OCI-LY7 (cell line): ENCODE data around the gene LRRC18. TPM values are rescaled to one million over a fixed set of nuclear protein-coding genes. Genes with fewer than 3 reads are reported as not detected.

Source experiments
- BruUV-seq: library from RNA; stranded (reverse); fragments of 400-500 nt; replicated peaks from 2 replicates; lab custom pipeline; 2021; lab: Mats Ljungman, UMichigan
- CTCF ChIA-PET: fragments of 300-600 bp; sonication (Branson Sonifier 250); formaldehyde crosslinking; loops from one replicate; lab custom pipeline; 2022; ENCODE audit warnings: antibody characterized with exemption; ENCODE audit not compliant: unreplicated experiment; lab: Charles Lee
- POLR2A ChIA-PET: fragments of 300-600 bp; sonication (Branson Sonifier 250); formaldehyde crosslinking; loops from one replicate; lab custom pipeline; 2022; ENCODE audit warnings: antibody characterized with exemption; lab: Charles Lee
- DNase-seq: peaks from one replicate; pipeline ENCODE4 v3.0.0-alpha.2; 2015; ENCODE audit warnings: low spot score
- H2AFZ ChIP-seq: fragments of 200-600 bp; sonication (generic), shearing (Covaris generic); 2 replicates; pipeline ENCODE4 v1.6.1; 2014; ENCODE audit warnings: mild to moderate bottlenecking, antibody characterized with exemption, low read length, moderate library complexity
- H3K27ac ChIP-seq: fragments of 200-600 bp; sonication (generic); 2 replicates; pipeline ENCODE4 v1.5.1; 2014; ENCODE audit warnings: mixed run types, low read depth, mild to moderate bottlenecking, moderate library complexity, low read length, inconsistent platforms; ENCODE audit not compliant: poor library complexity, severe bottlenecking
- H3K36me3 ChIP-seq: fragments of 200-600 bp; sonication (generic); 2 replicates; pipeline ENCODE4 v1.6.1; 2014; ENCODE audit warnings: mild to moderate bottlenecking, antibody characterized with exemption, low read length, moderate library complexity, mixed read lengths; ENCODE audit not compliant: insufficient read depth
- H3K4me1 ChIP-seq: fragments of 200-600 bp; sonication (generic); 2 replicates; pipeline ENCODE4 v1.5.1; 2014; ENCODE audit warnings: mild to moderate bottlenecking, low read length; ENCODE audit not compliant: insufficient read depth, poor library complexity, severe bottlenecking
- H3K4me2 ChIP-seq: fragments of 200-600 bp; sonication (generic); 2 replicates; pipeline ENCODE4 v1.6.1; 2014; ENCODE audit warnings: mild to moderate bottlenecking, low read length
- H3K4me3 ChIP-seq: fragments of 200-600 bp; sonication (generic); 2 replicates; pipeline ENCODE4 v1.5.1; 2014; ENCODE audit warnings: mild to moderate bottlenecking, low read depth, low read length; ENCODE audit not compliant: poor library complexity, severe bottlenecking
- H3K79me2 ChIP-seq: fragments of 200-600 bp; sonication (generic); 2 replicates; pipeline ENCODE4 v1.6.1; 2016; ENCODE audit warnings: low read depth, mild to moderate bottlenecking, low read length, moderate library complexity, mixed read lengths; ENCODE audit not compliant: insufficient read depth
- H3K9me2 ChIP-seq: fragments of 200-600 bp; sonication (generic); 2 replicates; pipeline ENCODE4 v1.6.1; 2016; ENCODE audit warnings: mild to moderate bottlenecking, low read length, mixed read lengths; ENCODE audit not compliant: insufficient read depth
- H3K9me3 ChIP-seq: fragments of 200-600 bp; sonication (generic); 2 replicates; pipeline ENCODE4 v1.6.1; 2014; ENCODE audit warnings: mild to moderate bottlenecking, mixed run types, low read length, mixed read lengths
- H4K20me1 ChIP-seq: fragments of 200-600 bp; sonication (generic); 2 replicates; pipeline ENCODE4 v1.6.1; 2014; ENCODE audit warnings: mild to moderate bottlenecking, antibody characterized with exemption, low read length, moderate library complexity, mixed read lengths; ENCODE audit not compliant: insufficient read depth
- EZH2phosphoT487 ChIP-seq: fragments of 200-600 bp; sonication (generic); IDR thresholded peaks from 2 replicates; pipeline ENCODE4 v1.6.1; 2018; ENCODE audit warnings: low read depth, borderline replicate concordance, mild to moderate bottlenecking, mixed run types, antibody characterized with exemption, low read length, moderate library complexity, mixed read lengths
- intact Hi-C: fragments of 100-400 bp; cut with micrococcal nuclease; formaldehyde crosslinking; loops from one replicate; pipeline ENCODE4 v1.10.0; 2022; ENCODE audit not compliant: unreplicated experiment
- total RNA-seq, 2 experiments: library from RNA; depleted of rRNA in 1 of 2; stranded (reverse); fragments of >200 nt in 1 of 2; shearing (Covaris generic) in 1 of 2; gene quantifications; 2 replicates each; pipeline ENCODE4 v1.2.3, GENCODE V29; 2014 to 2022
- TF ChIP-seq, protein P1 (sequence below): fragments of 200-600 bp; sonication (generic); conservative IDR thresholded peaks from 2 replicates; pipeline ENCODE4 v1.5.1; 2014; ENCODE audit warnings: mild to moderate bottlenecking, antibody characterized with exemption, low read length, moderate library complexity, mixed read lengths

The LRRC18 gene
- total RNA-seq, 2 experiments from 2014 or later: not detected

DNA sequence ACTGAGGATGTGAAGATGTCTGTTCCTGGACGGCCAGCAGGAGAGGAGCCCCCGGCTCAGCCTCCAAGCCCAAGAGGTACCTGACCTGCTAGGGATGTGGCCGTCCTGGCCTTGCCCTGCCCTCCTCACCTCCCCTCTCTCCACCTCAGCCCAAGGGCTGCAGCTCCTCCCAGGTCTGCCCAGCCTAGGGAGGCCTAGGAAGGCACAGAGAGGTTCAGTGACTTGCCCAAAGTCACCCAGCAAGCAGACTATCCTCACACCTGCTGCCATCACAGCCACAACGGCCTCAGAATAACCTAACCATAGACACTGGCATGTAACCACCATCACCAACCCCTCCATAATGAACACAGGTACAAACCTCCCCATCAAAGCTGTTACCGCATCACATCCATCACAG lies 38.7 kb upstream of the LRRC18 start:
- no TSS peak for BruUV-seq

DNA sequence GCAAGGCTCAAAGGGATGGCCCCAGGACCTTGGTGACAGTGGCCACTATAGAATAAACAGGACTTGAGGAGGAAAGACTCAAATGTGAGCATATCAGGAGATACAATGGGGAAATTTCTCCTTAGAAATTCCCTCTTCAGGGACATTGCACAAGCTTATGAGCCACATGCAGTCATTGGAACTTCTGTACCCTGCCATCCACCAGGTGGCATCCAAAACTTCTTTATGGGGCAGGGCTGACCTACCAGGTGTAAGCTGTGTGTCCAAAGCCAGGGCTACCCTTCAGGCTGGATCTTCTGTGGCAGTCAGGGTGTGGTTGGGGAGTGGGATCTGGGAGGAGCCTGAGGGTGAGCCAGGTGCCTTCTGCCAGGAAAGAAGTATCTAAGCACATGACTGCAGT lies 36.6 kb upstream of the LRRC18 start:
- intact Hi-C loops: no loop called here
- peaks cover 67% of the 10 kb centered on the region for H3K36me3 ChIP-seq
- no peaks in the 10 kb centered on the region for H4K20me1 ChIP-seq
- no peak overlapping the region for H3K27ac ChIP-seq
- no peaks in the 10 kb centered on the region for H3K9me3 ChIP-seq
- POLR2A ChIA-PET: no interaction called here
- TF ChIP-seq, protein P1, sequence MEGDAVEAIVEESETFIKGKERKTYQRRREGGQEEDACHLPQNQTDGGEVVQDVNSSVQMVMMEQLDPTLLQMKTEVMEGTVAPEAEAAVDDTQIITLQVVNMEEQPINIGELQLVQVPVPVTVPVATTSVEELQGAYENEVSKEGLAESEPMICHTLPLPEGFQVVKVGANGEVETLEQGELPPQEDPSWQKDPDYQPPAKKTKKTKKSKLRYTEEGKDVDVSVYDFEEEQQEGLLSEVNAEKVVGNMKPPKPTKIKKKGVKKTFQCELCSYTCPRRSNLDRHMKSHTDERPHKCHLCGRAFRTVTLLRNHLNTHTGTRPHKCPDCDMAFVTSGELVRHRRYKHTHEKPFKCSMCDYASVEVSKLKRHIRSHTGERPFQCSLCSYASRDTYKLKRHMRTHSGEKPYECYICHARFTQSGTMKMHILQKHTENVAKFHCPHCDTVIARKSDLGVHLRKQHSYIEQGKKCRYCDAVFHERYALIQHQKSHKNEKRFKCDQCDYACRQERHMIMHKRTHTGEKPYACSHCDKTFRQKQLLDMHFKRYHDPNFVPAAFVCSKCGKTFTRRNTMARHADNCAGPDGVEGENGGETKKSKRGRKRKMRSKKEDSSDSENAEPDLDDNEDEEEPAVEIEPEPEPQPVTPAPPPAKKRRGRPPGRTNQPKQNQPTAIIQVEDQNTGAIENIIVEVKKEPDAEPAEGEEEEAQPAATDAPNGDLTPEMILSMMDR: peak; percentile 72
- TF ChIP-seq EZH2phosphoT487: no peak
- no peak overlapping the region for H3K4me3 ChIP-seq
- CTCF ChIA-PET: interaction anchor here (0.5 to 0.9 kb wide), 2 partner anchors 188 to 314 kb away, joined by 3 read pairs; no protein-coding TSS in a partner anchor
- no peak overlapping the region for H3K4me2 ChIP-seq
- H3K9me2 ChIP-seq: no peaks in the 10 kb centered on the region
- H3K79me2 ChIP-seq: no peaks in the 10 kb centered on the region
- DNase-seq: peak; percentile 49
- no TSS peak for BruUV-seq
- no peak overlapping the region for H2AFZ ChIP-seq
- H3K4me1 ChIP-seq: peaks cover under 1% of the 10 kb centered on the region

More for the DNA sequence above, 38.7 kb upstream of the LRRC18 start:
- no peaks in the 10 kb centered on the region for H3K9me2 ChIP-seq
- H4K20me1 ChIP-seq: no peaks in the 10 kb centered on the region
- no peak overlapping the region for H2AFZ ChIP-seq
- no peak overlapping the region for H3K27ac ChIP-seq
- H3K4me2 ChIP-seq: no peak overlapping the region
- DNase-seq: no peak
- TF ChIP-seq EZH2phosphoT487: no peak
- TF ChIP-seq, protein P1: no peak
- intact Hi-C loops: no loop called here
- H3K4me1 ChIP-seq: peaks cover 5% of the 10 kb centered on the region
- H3K79me2 ChIP-seq: no peaks in the 10 kb centered on the region
- H3K9me3 ChIP-seq: no peaks in the 10 kb centered on the region
- no peak overlapping the region for H3K4me3 ChIP-seq
- peaks cover 66% of the 10 kb centered on the region for H3K36me3 ChIP-seq
- ChIA-PET POLR2A (no interaction called here), CTCF (no interaction called here)

DNA sequence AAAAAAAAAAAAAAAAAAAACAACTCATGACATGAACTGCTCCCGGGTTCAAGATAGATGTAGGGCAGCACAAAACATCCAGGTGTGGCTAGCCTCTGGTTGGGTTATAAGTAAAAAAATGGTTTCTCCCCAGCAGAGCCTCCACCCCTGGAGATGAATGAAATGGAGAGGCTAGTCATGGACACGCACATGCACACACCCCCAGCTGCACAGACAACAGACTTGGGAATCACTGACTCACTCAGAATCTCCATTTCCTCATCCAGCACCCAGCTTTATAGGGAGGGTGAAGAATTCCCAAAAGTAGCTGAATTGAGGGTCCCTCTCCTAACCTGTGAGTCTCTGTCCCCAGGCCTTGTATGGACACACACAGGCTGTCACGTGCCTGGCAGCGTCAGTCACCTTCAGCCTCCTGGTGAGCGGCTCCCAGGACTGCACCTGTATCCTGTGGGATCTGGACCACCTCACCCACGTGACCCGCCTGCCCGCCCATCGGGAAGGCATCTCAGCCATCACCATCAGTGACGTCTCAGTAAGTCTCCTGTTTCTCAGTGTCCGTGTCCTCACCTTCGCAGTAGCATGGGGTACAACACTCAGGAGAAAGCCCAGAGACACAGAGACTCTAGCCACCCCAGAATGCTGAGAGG lies 35.0 kb upstream of the LRRC18 start:
- H3K9me2 ChIP-seq: no peaks in the 10 kb centered on the region
- H3K4me3 ChIP-seq: no peak overlapping the region
- peaks cover 70% of the 10 kb centered on the region for H3K36me3 ChIP-seq
- no peaks in the 10 kb centered on the region for H3K79me2 ChIP-seq
- no TSS peak for BruUV-seq
- no peak for DNase-seq
- ChIA-PET POLR2A (no interaction called here), CTCF (no interaction called here)
- H3K4me1 ChIP-seq: no peaks in the 10 kb centered on the region
- TF ChIP-seq, protein P1: no peak
- no peak for TF ChIP-seq EZH2phosphoT487
- no peak overlapping the region for H3K4me2 ChIP-seq
- intact Hi-C loops: no loop called here
- H2AFZ ChIP-seq: no peak overlapping the region
- no peaks in the 10 kb centered on the region for H3K9me3 ChIP-seq
- H4K20me1 ChIP-seq: no peaks in the 10 kb centered on the region
- H3K27ac ChIP-seq: no peak overlapping the region
